Measurements from ENCODE around the gene BHLHE40. TPM values are rescaled to one million over a fixed set of nuclear protein-coding genes. Genes with fewer than 3 reads are reported as not detected.

Gene BHLHE40
- total RNA-seq, 1 experiment from 2014 or later = 81.6 TPM

GRCh38 chr3:4996223-4996765, 17.1 kb downstream of the BHLHE40 start:
- ChIA-PET CTCF (no interaction called here), POLR2A (interaction anchor here (1.0 to 2.7 kb wide), 2 partner anchors 16 to 20 kb away, joined by 3 to 10 read pairs; no protein-coding TSS in a partner anchor), RAD21 (ENCODE audit: low non-redundant PET in 1 of 2, low total read pairs in 2 of 2, uncharacterized antibody in 2 of 2, unreplicated experiment in 2 of 2) (no interaction called here)
- intact Hi-C loops (cut with micrococcal nuclease) = no loop called here
- Histone ChIP-seq H3K9me2 (ENCODE audit: insufficient read depth) (no peaks in the 10 kb centered on the region), H3K4me3 (replicated peaks in 1 of 2; ENCODE audit: low read depth in 1 of 2, low read length in 2 of 2) (no peak overlapping the region), H3K9me3 (ENCODE audit: control insufficient read depth in 1 of 2, insufficient read depth in 1 of 2, low read depth in 1 of 2, low read length in 2 of 2) (no peaks in the 10 kb centered on the region), H3K9ac (ENCODE audit: low read length) (peak overlapping the region; percentile 83), H3K79me2 (ENCODE audit: insufficient read depth, low read length) (no peaks in the 10 kb centered on the region), H3K4me2 (ENCODE audit: low read length) (peak overlapping the region; percentile 75), H3K27me3 (ENCODE audit: insufficient read depth, low read length) (no peaks in the 10 kb centered on the region), H2AFZ (ENCODE audit: low read depth, low read length, poor library complexity, severe bottlenecking) (no peak overlapping the region), H4K20me1 (ENCODE audit: insufficient read depth) (no peaks in the 10 kb centered on the region), H3K4me1 (ENCODE audit: control insufficient read depth in 1 of 2, insufficient read depth in 2 of 2, low read length in 2 of 2) (peaks cover 37 to 72% of the 10 kb centered on the region in 2 experiments), H3K27ac (ENCODE audit: low read depth, low read length) (peak overlapping the region; percentile 85), H3K36me3 (ENCODE audit: control insufficient read depth in 1 of 2, insufficient read depth in 2 of 2, low read length in 2 of 2) (no peaks in the 10 kb centered on the region)
- no peak for DNase-seq (ENCODE audit: low read depth, low spot score)
- TF ChIP-seq POLR2AphosphoS5 (IDR thresholded peaks at IDR 0.05; ENCODE audit: low read depth, low read length) (no peak), SIN3A (IDR thresholded peaks at IDR 0.05; ENCODE audit: low read depth) (no peak), MAX (IDR thresholded peaks at IDR 0.05) (no peak), EGR1 (IDR thresholded peaks at IDR 0.05; ENCODE audit: low read depth) (no peak), CBX3 (IDR thresholded peaks at IDR 0.05; ENCODE audit: low read depth) (no peak), EZH2phosphoT487 (IDR thresholded peaks at IDR 0.05; ENCODE audit: borderline replicate concordance) (no peak), EZH2 (IDR thresholded peaks at IDR 0.05) (no peak), ELF1 (IDR thresholded peaks at IDR 0.05; ENCODE audit: borderline replicate concordance, low read depth) (no peak), ATF3 (IDR thresholded peaks at IDR 0.05) (no peak), CEBPB (IDR thresholded peaks at IDR 0.05; ENCODE audit: low read depth) (no peak)
- no peak for ATAC-seq
- no TSS peak for BruUV-seq (replicated peaks)

GRCh38 chr3:4996771-4997291, 17.6 kb downstream of the BHLHE40 start:
- Histone ChIP-seq H3K27me3 (ENCODE audit: insufficient read depth, low read length) (no peaks in the 10 kb centered on the region), H4K20me1 (ENCODE audit: insufficient read depth) (no peaks in the 10 kb centered on the region), H3K36me3 (ENCODE audit: control insufficient read depth in 1 of 2, insufficient read depth in 2 of 2, low read length in 2 of 2) (no peaks in the 10 kb centered on the region), H3K4me3 (replicated peaks in 1 of 2; ENCODE audit: low read depth in 1 of 2, low read length in 2 of 2) (no peak overlapping the region), H3K9ac (ENCODE audit: low read length) (peak overlapping the region; percentile 83), H3K4me1 (ENCODE audit: control insufficient read depth in 1 of 2, insufficient read depth in 2 of 2, low read length in 2 of 2) (peaks cover 37 to 76% of the 10 kb centered on the region in 2 experiments), H3K4me2 (ENCODE audit: low read length) (peak overlapping the region; percentile 75), H2AFZ (ENCODE audit: low read depth, low read length, poor library complexity, severe bottlenecking) (no peak overlapping the region), H3K9me3 (ENCODE audit: control insufficient read depth in 1 of 2, insufficient read depth in 1 of 2, low read depth in 1 of 2, low read length in 2 of 2) (no peaks in the 10 kb centered on the region), H3K9me2 (ENCODE audit: insufficient read depth) (no peaks in the 10 kb centered on the region), H3K27ac (ENCODE audit: low read depth, low read length) (no peak overlapping the region), H3K79me2 (ENCODE audit: insufficient read depth, low read length) (no peaks in the 10 kb centered on the region)
- RAD21 ChIA-PET (ENCODE audit: low non-redundant PET in 1 of 2, low total read pairs in 2 of 2, uncharacterized antibody in 2 of 2, unreplicated experiment in 2 of 2) = no interaction called here
- CTCF ChIA-PET = no interaction called here
- intact Hi-C loops (cut with micrococcal nuclease) = no loop called here
- ATAC-seq (no peak), DNase-seq (ENCODE audit: low read depth, low spot score) (no peak)
- BruUV-seq (replicated peaks) = no TSS peak
- POLR2A ChIA-PET = interaction anchor here (1.0 to 2.7 kb wide), 3 partner anchors 11 to 20 kb away, joined by 3 to 10 read pairs (median 7); no protein-coding TSS in a partner anchor
- TF ChIP-seq SIN3A (IDR thresholded peaks at IDR 0.05; ENCODE audit: low read depth) (no peak), MAX (IDR thresholded peaks at IDR 0.05) (no peak)

Data from HCT116 (cell line).